ENCODE results near the gene SLC25A38.

- TF ChIP-seq, protein P1, sequence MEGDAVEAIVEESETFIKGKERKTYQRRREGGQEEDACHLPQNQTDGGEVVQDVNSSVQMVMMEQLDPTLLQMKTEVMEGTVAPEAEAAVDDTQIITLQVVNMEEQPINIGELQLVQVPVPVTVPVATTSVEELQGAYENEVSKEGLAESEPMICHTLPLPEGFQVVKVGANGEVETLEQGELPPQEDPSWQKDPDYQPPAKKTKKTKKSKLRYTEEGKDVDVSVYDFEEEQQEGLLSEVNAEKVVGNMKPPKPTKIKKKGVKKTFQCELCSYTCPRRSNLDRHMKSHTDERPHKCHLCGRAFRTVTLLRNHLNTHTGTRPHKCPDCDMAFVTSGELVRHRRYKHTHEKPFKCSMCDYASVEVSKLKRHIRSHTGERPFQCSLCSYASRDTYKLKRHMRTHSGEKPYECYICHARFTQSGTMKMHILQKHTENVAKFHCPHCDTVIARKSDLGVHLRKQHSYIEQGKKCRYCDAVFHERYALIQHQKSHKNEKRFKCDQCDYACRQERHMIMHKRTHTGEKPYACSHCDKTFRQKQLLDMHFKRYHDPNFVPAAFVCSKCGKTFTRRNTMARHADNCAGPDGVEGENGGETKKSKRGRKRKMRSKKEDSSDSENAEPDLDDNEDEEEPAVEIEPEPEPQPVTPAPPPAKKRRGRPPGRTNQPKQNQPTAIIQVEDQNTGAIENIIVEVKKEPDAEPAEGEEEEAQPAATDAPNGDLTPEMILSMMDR (IDR thresholded peaks at IDR 0.05; ENCODE audit: insufficient read depth, low read depth, low read length): no peak
- no peak for TF ChIP-seq EZH2 (IDR thresholded peaks at IDR 0.05; ENCODE audit: insufficient read depth, low read length)
Measured at GRCh38 chr3:39445927-39446326, 62.8 kb downstream of the SLC25A38 start.
